Measurements from ENCODE around the gene CA11.
A peak's percentile ranks its signal among the peaks of the same experiment; 100 is the strongest.
"Not testable (repeated sequence)": the region's sequence is repeated elsewhere in the genome, so short reads cannot be mapped to it uniquely, and the experiment has no call there.

Gene CA11

DNA sequence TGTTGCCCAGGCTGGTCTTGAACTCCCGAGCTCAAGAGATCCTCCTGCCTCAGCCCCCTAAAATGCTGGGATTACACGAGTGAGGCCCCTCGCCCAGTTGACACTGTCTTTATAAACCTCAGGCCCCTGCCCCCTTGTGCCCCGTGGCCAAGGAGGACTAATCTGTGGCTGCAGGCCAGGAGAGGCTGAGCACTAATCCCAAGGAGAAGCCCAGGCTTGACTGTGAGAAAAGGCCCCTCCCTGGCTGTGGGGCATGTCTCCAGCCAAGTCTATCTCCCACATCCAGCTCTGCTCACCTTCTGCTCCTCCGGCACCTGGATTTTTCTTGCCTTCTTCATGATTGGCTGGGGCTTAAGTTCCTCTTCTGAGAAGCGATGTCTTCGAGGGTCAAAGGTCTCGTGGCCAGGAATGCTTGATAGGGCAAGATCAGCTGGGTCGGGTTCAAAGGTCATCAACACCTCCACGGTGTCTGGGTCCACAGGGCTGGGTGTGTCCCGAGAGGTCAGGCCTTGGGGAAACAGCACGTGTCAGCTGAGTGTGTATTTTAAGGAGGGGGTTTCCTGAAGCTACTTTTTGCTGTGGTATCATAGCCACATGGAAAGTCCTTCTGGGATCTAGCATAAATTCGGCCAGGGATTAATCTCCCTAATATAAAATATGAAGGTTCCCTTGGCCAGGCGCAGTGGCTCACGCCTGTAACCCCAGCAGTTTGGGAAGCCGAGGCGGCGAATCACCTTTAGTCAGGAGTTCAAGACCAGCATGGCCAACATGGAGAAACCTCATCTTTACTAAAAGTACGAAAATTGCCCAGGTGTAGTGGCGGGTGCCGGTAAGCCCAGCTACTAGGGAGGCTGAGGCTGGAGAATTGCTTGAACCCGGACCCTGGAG, 12.6 kb downstream of the CA11 start:
- TF ChIP-seq, protein P1, sequence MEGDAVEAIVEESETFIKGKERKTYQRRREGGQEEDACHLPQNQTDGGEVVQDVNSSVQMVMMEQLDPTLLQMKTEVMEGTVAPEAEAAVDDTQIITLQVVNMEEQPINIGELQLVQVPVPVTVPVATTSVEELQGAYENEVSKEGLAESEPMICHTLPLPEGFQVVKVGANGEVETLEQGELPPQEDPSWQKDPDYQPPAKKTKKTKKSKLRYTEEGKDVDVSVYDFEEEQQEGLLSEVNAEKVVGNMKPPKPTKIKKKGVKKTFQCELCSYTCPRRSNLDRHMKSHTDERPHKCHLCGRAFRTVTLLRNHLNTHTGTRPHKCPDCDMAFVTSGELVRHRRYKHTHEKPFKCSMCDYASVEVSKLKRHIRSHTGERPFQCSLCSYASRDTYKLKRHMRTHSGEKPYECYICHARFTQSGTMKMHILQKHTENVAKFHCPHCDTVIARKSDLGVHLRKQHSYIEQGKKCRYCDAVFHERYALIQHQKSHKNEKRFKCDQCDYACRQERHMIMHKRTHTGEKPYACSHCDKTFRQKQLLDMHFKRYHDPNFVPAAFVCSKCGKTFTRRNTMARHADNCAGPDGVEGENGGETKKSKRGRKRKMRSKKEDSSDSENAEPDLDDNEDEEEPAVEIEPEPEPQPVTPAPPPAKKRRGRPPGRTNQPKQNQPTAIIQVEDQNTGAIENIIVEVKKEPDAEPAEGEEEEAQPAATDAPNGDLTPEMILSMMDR (IDR thresholded peaks at IDR 0.05; ENCODE audit: low read depth, low read length): no peak
- H3K4me3 ChIP-seq (replicated peaks in 1 of 2; ENCODE audit: low read depth in 2 of 2, low read length in 2 of 2): no peak overlapping the region
- no peak for DNase-seq (ENCODE audit: low read depth in 2 of 2)

DNA sequence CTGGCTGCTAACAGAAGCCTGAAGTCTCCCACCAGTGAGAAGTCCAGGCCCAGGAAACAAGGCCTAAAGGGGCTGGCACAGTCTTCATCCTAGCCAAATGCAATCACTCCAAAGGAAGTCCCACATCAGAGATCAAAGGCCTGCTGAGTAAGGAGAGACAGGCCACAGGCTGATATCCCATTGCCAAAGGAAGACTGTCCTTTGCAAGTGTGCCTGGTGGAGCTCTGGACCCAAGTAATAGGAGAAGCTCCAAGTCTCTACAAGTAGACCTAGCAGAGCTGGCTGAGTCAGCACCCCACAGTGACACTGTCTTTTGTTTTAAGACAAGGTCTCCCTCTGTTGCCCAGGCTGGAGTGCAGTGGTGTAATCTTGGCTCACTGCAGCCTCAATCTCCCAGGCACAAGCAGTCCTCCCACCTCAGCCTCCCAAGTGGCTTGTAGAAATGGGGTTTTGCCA, 13.3 kb downstream of the CA11 start:
- TF ChIP-seq, protein P1 (IDR thresholded peaks at IDR 0.05; ENCODE audit: low read depth, low read length): no peak
- no peak overlapping the region for H3K4me3 ChIP-seq (replicated peaks in 1 of 2; ENCODE audit: low read depth in 2 of 2, low read length in 2 of 2)

DNA sequence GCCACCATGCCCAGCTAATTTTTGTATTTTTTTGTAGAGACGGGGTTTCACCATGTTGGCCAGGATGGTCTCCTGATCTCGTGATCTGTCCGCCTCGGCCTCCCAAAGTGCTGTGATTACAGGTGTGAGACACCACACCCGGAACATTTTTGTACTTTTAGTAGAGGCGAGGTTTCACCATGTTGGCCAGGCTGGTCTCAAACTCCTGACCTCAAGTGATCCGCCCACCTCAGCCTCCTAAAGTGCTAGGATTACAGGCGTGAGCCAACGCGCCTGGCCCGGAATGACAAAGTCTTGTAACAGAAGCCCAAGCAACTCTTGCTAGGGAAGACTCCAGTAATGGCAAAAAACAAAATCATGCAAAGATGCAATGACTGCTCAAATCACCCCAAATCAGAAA, 13.7 kb downstream of the CA11 start:
- not testable (repeated sequence) for H3K4me3 ChIP-seq (replicated peaks in 1 of 2; ENCODE audit: low read depth in 2 of 2, low read length in 2 of 2); DNase-seq (ENCODE audit: low read depth in 2 of 2)

More for the DNA sequence above, 13.3 kb downstream of the CA11 start:
- DNase-seq (ENCODE audit: low read depth in 2 of 2): peak in 1 of 2 donors; percentile 53

DNA sequence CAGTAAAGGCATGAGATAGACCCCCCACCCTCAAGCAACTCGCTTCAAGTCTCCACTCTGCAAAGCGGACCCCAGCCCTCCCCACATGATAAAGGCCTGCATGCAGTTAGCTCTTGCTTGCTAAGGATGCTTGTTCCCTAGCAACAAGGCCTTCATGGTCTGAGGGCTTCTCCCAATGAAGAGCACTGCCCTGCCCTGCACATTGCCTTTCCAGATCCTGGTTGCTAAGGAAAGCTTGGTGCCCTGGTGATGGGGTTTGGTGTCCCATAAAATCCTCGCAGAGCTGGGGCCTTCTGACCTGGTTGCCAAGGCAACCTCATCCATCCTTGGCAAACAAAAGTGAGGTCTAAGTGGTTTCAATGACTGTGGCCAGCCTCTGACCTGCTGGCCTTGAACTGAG, 14.8 kb downstream of the CA11 start:
- H3K4me3 ChIP-seq (replicated peaks in 1 of 2; ENCODE audit: low read depth in 2 of 2, low read length in 2 of 2): no peak overlapping the region
- TF ChIP-seq, protein P1 (IDR thresholded peaks at IDR 0.05; ENCODE audit: low read depth, low read length): no peak
- no peak for DNase-seq (ENCODE audit: low read depth in 2 of 2)

DNA sequence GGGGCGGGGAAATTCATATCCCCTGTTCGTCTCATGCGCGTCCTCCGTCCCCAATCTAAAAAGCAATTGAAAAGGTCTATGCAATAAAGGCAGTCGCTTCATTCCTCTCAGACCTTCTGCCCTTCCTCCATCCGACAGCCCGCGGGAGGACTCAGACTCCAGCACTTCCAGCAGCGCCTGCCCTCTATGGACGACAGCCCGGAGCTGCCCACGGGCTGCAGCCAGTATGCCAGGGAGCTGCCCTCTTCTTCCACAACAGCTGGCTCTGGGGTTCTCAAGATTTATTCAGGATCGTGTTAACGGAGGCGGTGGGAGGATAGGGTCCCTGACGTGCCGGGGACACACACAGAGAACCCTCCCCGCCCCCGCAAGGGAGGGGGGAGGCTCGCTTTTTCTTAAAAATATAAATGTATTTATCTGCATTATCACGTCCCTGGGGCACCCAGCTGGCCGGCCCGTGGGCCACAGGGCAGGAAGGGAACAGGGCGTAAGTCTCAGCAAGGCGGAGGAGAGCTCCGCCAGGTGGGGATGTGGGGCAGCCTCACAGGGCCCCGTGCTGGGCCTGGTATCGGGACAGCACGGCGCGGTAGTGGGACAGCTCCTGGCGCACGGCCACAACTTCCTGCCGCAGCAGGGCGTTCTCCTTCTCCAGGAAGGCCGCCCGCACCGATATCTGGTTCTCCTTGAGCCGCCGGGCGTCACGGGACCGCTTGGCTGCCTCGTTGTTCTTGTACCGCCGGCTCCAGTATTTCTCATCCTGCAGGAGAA, 15.5 kb downstream of the CA11 start:
- H3K4me3 ChIP-seq (replicated peaks in 1 of 2; ENCODE audit: low read depth in 2 of 2, low read length in 2 of 2): peak overlapping the region in 1 of 2 donors; percentile 10
- TF ChIP-seq, protein P1 (IDR thresholded peaks at IDR 0.05; ENCODE audit: low read depth, low read length): peak; percentile 10
- DNase-seq (ENCODE audit: low read depth in 2 of 2): peak; percentile 58 to 87

DNA sequence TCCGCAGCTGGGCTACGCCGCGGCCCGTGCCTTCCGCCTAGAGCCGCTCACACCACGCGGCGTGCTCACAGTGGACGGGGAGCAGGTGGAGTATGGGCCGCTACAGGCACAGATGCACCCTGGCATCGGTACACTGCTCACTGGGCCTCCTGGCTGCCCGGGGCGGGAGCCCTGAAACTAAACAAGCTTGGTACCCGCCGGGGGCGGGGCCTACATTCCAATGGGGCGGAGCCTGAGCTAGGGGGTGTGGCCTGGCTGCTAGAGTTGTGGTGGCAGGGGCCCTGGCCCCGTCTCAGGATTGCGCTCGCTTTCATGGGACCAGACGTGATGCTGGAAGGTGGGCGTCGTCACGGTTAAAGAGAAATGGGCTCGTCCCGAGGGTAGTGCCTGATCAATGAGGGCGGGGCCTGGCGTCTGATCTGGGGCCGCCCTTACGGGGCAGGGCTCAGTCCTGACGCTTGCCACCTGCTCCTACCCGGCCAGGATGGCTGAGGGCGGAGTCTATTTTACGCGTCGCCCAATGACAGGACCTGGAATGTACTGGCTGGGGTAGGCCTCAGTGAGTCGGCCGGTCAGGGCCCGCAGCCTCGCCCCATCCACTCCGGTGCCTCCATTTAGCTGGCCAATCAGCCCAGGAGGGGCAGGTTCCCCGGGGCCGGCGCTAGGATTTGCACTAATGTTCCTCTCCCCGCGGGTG, 16.2 kb downstream of the CA11 start:
- peak in 1 of 2 donors; percentile 82 for DNase-seq (ENCODE audit: low read depth in 2 of 2)
- H3K4me3 ChIP-seq (replicated peaks in 1 of 2; ENCODE audit: low read depth in 2 of 2, low read length in 2 of 2): no peak overlapping the region
- TF ChIP-seq, protein P1 (IDR thresholded peaks at IDR 0.05; ENCODE audit: low read depth, low read length): no peak

DNA sequence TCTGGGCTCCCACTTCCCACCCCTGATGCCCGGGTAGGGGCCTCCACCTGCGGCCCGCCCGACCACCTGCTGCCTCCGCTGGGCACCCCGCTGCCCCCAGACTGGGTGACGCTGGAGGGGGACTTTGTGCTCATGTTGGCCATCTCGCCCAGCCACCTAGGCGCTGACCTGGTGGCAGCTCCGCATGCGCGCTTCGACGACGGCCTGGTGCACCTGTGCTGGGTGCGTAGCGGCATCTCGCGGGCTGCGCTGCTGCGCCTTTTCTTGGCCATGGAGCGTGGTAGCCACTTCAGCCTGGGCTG, 16.7 kb downstream of the CA11 start:
- TF ChIP-seq, protein P1 (IDR thresholded peaks at IDR 0.05; ENCODE audit: low read depth, low read length): no peak
- DNase-seq (ENCODE audit: low read depth in 2 of 2): no peak
- H3K4me3 ChIP-seq (replicated peaks in 1 of 2; ENCODE audit: low read depth in 2 of 2, low read length in 2 of 2): no peak overlapping the region
